Right atrium auricular region (tissue), 2 donors: Measurements from ENCODE around the gene UBR3. TPM values are rescaled to one million over a fixed set of nuclear protein-coding genes. Genes with fewer than 3 reads are reported as not detected.

Experiments
- DNase-seq: peaks from one replicate; pipeline ENCODE4 v3.0.0-alpha.2; 2019; ENCODE audit warnings: low spot score
- H3K27ac ChIP-seq, 2 donors: fragments of 200-600 bp; sonication (generic); 1 replicate in 1 of 2; 2 replicates in 1 of 2; pipeline ENCODE4 v1.5.1; 2016 to 2019
- H3K27me3 ChIP-seq, 2 donors: fragments of 200-600 bp; sonication (generic); one replicate each; pipeline versions ENCODE4 v1.5.1 to v1.6.0; 2017 to 2019
- H3K36me3 ChIP-seq: fragments of 200-600 bp; sonication (generic); one replicate; pipeline ENCODE4 v1.5.1; 2016
- H3K4me1 ChIP-seq, 2 donors: fragments of 200-600 bp; sonication (generic); one replicate each; pipeline versions ENCODE4 v1.5.1 to v1.6.0; 2017 to 2019
- H3K4me3 ChIP-seq, 2 donors: fragments of 200-600 bp; sonication (generic); 1 replicate in 1 of 2; 2 replicates in 1 of 2; pipeline ENCODE4 v1.5.1; 2017 to 2019; ENCODE audit warnings: mild to moderate bottlenecking in 1 of 2, moderate library complexity in 1 of 2
- H3K9me3 ChIP-seq, 2 donors: fragments of 200-600 bp; sonication (generic); one replicate each; pipeline ENCODE4 v1.5.1; 2019
- total RNA-seq, 2 donors: library from RNA; depleted of rRNA; stranded (reverse); fragments of >200 nt; gene quantifications; one replicate each; pipeline ENCODE4 v1.1.0, GENCODE V29; 2016
- TF ChIP-seq, protein P1 (sequence below), 2 donors: fragments of 200-600 bp; sonication (generic); IDR thresholded peaks; one replicate each; pipeline ENCODE4 v1.5.1; 2019; ENCODE audit warnings: antibody characterized with exemption in 2 of 2

The UBR3 gene
- total RNA-seq, 2 donors from 2014 or later = 56.5 to 93.6 TPM

DNA sequence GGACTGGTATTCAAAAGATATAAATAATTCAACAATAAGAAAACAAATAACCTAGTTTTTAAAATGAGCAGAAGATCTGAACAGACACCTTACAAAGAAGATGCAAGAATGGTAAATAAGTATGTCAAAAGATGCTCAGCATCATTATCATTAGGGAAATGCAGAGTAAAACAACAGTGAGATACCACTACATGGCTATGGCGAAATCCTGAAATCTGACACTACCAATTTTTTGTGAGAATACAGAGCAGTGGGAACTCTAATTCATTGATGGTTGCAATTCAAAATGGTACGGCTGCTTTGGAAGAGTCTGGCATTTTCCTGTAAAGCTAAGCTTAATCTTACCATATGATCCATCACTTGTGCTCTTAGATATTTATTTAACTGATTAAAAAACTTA lies 151.8 kb downstream of the UBR3 start:
- peaks cover 6 to 17% of the 10 kb centered on the region in 2 donors for H3K9me3 ChIP-seq
- H3K27ac ChIP-seq = no peak overlapping the region
- no peak overlapping the region for H3K4me3 ChIP-seq
- DNase-seq = no peak
- TF ChIP-seq, protein P1, sequence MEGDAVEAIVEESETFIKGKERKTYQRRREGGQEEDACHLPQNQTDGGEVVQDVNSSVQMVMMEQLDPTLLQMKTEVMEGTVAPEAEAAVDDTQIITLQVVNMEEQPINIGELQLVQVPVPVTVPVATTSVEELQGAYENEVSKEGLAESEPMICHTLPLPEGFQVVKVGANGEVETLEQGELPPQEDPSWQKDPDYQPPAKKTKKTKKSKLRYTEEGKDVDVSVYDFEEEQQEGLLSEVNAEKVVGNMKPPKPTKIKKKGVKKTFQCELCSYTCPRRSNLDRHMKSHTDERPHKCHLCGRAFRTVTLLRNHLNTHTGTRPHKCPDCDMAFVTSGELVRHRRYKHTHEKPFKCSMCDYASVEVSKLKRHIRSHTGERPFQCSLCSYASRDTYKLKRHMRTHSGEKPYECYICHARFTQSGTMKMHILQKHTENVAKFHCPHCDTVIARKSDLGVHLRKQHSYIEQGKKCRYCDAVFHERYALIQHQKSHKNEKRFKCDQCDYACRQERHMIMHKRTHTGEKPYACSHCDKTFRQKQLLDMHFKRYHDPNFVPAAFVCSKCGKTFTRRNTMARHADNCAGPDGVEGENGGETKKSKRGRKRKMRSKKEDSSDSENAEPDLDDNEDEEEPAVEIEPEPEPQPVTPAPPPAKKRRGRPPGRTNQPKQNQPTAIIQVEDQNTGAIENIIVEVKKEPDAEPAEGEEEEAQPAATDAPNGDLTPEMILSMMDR (IDR thresholded peaks at IDR 0.05) = no peak
- no peaks in the 10 kb centered on the region for H3K4me1 ChIP-seq
- H3K27me3 ChIP-seq = no peaks in the 10 kb centered on the region
- peaks cover 6% of the 10 kb centered on the region for H3K36me3 ChIP-seq

- DNase-seq = no peak
- peaks cover 6% of the 10 kb centered on the region for H3K36me3 ChIP-seq
- H3K4me1 ChIP-seq = no peaks in the 10 kb centered on the region
- H3K4me3 ChIP-seq = no peak overlapping the region
- H3K27ac ChIP-seq = no peak overlapping the region
- H3K9me3 ChIP-seq = peaks cover 6 to 17% of the 10 kb centered on the region in 2 donors
- TF ChIP-seq, protein P1 (IDR thresholded peaks at IDR 0.05) = no peak
- no peaks in the 10 kb centered on the region for H3K27me3 ChIP-seq
These were observed 152.7 kb downstream of the UBR3 start for GRCh38 chr2:169980001-169980400.

- Histone ChIP-seq H3K27me3 (no peaks in the 10 kb centered on the region), H3K36me3 (peaks cover 6% of the 10 kb centered on the region), H3K4me1 (no peaks in the 10 kb centered on the region), H3K9me3 (peaks cover 6 to 12% of the 10 kb centered on the region in 2 donors), H3K27ac (no peak overlapping the region), H3K4me3 (no peak overlapping the region)
- no peak for DNase-seq
- TF ChIP-seq, protein P1 (IDR thresholded peaks at IDR 0.05) = no peak
These were observed 153.4 kb downstream of the UBR3 start for GRCh38 chr2:169980643-169981042.

GRCh38 chr2:169982929-169983328 lies 155.7 kb downstream of the UBR3 start:
- peaks cover 15% of the 10 kb centered on the region for H3K36me3 ChIP-seq
- H3K27ac ChIP-seq = no peak overlapping the region
- DNase-seq = no peak
- H3K27me3 ChIP-seq = no peaks in the 10 kb centered on the region
- no peak overlapping the region for H3K4me3 ChIP-seq
- TF ChIP-seq, protein P1 (IDR thresholded peaks at IDR 0.05) = no peak
- H3K4me1 ChIP-seq = no peaks in the 10 kb centered on the region
- no peaks in the 10 kb centered on the region for H3K9me3 ChIP-seq

DNA sequence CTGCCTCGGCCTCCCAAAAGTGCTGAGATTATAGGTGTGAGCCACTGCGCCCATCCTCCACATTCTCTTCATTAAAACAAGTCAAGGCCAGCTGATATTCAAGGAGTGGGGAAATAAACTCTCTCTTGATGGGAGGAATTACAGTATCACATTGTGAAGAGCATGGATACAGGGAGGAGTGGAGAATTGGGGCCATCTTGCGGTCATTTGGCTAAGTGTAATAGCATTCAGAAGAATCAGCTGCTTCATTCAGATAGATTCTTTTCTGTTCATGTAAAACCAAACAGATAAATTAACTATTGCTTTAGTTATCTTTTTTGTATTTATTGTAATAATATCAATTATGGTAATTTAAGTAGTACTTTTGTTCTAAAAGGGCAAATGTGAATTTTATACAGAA lies 156.3 kb downstream of the UBR3 start:
- Histone ChIP-seq H3K27ac (no peak overlapping the region), H3K4me3 (no peak overlapping the region), H3K4me1 (no peaks in the 10 kb centered on the region), H3K36me3 (peaks cover 20% of the 10 kb centered on the region), H3K27me3 (no peaks in the 10 kb centered on the region), H3K9me3 (no peaks in the 10 kb centered on the region)
- DNase-seq = no peak
- TF ChIP-seq, protein P1 (IDR thresholded peaks at IDR 0.05) = no peak

GRCh38 chr2:169984145-169984544 lies 156.9 kb downstream of the UBR3 start:
- DNase-seq = no peak
- TF ChIP-seq, protein P1 (IDR thresholded peaks at IDR 0.05) = no peak
- Histone ChIP-seq H3K27me3 (no peaks in the 10 kb centered on the region), H3K4me1 (no peaks in the 10 kb centered on the region), H3K36me3 (peaks cover 22% of the 10 kb centered on the region), H3K27ac (no peak overlapping the region), H3K9me3 (no peaks in the 10 kb centered on the region), H3K4me3 (no peak overlapping the region)
